COLO668 (cell line): ENCODE data around the gene RNF133.
"Not testable (repeated sequence)": the region's sequence is repeated elsewhere in the genome, so short reads cannot be mapped to it uniquely, and the experiment has no call there.

ENCODE experiments used
- DNase-seq: peaks from one replicate; lab custom pipeline; 2025; ENCODE audit not compliant: unreplicated experiment; lab: John Stamatoyannopoulos, UW

RNF133 gene

DNA sequence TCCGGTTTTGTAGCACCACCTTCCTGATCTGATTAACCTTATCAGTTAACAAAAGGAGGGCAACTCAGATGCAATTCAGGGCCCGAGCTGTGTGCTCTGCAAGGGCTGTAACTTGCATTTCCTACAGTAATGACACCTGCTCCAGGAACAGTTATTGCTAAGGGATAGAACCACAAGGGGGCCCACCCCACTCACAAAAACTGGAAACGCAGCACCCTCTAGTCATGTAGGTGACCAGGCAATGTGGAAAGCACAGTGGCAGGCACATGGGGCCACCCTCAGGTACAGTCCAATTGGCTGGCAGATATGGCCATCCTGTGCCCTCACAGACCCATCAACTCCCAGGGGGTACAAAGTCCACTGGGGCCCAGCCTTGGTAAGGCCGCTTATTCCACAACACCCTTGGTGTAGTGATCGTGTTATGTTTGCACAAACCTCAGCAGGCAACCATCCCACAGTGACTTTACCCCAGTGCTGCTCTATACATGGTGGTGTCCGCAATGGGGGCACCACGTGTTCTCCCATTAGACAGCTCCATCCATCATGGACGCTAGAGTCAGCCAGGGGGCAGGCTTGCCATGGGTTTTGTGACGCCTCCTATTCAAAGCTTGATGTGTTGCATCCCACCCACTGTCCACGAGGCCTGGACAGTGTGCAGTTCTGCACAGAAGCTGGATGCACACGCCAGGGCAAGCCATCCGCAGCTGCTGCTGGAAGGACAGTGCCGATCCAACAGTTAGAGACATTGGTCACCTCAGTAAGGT lies 9.4 kb downstream of the RNF133 start:
- peak; percentile 26 for DNase-seq

DNA sequence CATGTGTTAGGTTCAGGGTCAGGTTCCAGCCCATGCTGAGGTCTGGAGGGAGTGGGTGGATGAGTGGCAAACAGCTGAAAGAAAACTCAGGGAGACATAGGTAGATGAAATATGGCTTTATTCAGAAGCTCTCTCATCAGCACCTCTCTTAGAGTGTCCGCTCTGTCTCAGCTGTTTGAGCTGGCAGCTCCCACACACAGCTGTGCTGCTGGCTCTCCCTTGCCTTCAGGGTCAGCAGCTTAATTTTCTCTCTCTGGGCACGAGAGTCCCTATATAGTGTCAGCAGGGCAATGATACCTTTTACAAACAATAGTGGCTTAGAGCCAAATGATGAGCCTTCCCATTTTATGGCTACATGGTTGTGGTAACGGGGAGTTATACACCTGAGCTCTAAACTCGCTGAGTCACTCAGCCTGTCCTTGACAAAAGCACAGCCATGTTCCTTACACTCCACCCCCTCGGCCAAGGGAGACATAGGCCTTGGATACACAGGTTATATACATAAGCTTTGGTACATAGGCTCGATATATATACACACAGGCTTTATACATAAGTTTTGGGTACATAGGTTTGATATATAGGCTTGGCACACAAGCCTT lies 10.4 kb downstream of the RNF133 start:
- no peak for DNase-seq

DNA sequence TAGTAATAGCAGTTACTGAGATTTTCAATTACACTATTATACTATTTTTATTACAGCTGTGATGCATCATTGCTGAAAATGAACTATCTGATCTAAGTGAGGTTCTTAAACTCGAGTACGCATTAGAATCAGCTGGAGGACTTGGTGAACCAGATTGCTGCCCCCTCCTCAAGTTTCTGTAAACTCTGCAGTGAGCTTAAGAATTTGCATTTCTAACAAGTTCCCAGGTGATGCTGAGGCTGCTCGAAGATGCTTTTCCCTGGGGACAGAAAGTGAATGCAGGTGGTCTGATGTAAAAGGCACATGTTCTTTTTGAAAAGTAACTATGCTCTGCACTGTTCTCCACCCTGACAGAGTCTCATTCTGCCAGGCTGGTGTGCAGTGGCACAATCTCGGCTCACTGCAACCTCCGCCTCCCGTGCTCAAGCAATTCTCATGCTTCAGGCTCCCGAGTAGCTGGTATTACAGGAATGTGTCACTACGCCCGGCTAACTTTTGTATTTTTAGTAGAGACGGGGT lies 12.5 kb downstream of the RNF133 start:
- DNase-seq = no peak

DNA sequence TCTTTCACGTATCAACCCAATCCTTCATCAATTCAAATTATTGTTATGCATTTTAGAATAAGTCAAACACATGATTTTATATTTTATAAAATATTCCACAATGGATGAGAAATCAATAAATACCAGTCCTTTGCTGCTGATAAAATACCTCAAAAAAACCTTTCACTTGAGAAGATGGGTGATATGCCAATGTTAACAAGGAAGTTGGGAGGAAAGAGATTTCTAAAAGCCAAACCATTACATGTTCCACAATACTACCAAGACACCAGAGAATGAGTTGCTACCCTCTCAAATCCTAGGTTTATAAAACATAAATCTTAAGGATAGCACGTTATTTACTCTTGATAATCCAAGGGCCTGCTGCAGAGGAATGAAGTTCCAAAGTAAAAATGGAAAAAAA lies 14.4 kb downstream of the RNF133 start:
- no peak for DNase-seq

DNA sequence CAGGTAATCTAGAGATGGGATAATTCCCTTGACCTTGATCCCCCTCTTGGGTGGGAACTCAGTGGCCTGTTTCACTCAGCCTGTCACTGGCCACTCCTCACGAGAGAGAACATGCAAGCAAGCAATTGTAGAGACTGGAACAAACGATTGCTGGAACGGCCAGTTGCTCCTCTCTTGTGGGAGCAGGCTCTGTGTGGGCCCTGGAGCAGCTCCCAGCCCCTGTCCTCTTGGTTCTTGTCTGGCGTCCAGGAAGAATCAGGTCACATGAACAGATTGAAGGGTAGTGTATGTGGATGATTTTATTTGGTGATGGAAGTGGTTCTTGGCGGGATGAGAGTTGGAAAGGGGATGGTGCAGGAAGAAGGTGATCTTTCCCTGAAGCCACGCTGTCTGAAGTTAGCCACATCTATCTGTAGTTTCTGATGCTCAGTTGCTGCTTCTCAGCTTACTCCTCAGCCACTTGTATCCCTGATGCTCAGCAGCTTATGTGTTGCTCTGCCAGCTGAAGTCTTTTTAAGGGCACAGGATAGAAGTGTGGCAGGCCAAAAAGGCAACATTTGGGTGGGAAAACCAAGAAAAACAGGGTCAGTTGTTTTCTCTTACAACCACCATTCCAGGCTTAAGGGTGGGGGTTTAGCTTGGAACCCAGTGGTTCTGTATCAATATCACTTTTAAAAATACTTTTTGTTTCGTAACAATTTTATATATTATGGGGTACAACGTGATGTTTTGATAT lies 15.9 kb downstream of the RNF133 start:
- no peak for DNase-seq

DNA sequence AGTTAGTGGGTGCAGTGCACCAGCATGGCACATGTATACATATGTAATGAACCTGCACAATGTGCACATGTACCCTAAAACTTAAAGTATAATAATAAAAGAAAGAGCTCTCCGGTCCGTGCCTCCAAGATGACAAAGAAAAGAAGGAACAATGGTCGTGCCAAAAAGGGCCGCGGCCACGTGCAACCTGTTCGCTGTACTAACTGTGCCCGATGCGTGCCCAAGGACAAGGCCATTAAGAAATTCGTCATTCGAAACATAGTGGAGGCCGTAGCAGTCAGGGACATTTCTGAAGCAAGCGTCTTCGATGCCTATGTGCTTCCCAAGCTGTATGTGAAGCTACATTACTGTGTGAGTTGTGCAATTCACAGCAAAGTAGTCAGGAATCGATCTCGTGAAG lies 17.7 kb downstream of the RNF133 start:
- not testable (repeated sequence) for DNase-seq

DNA sequence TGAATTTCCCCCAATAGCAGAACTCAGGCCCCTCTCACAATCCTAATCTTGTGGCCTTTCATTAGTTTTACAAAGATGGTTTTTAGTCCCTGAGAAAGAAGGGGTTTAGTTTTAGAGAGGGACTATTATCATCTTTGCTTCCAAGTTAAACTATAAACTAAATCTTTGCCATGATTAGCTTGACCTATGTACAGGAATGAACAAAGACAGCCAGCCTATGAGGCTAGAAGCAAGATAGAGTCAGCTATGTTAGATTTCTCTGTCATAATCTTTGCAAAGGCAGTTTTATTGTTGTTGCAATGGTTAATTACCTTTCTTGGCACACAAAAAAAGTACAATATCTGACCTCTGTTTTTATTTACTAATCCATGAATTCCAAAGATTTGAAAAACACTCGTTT lies 19.1 kb downstream of the RNF133 start:
- DNase-seq = no peak

DNA sequence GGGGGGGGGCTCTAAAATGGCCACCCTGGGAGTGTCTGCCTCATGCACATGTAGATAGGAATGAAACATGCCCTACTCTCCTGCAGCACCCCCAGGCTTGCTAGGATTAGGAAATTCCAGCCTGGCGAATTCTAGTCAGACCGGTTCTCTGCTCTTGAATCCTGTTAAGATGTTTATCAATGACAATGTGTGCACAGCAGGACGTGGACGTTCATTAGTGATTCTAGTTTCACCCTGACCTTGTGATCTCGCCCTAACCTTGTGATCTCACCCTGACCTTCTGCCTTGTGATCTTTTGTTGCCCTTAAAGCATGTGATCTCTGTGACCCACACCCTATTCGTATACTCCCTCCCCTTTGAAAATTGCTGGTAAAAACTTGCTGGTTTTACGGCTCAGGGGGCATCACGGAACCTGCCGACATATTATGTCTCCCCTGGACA lies 19.6 kb downstream of the RNF133 start:
- peak; percentile 53 for DNase-seq

DNA sequence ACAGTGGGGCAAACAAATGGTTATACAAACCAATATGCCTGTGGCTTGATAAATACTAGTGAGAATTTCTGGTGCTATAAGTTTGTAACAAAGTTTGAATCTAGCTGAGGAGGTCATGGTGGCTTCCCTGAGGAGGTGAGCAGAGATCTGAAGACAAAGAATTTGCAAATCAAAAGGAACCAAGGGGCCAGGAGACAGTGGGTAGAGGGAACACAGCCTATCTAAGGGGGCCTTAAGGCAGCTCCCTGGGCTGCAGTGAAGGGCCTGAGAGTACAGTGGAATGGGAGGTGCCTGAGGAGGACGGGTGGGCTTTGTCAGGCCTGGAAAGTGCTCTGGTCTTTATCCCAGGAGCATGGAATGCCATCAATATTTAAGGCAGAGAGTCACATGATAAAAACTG lies 21.8 kb downstream of the RNF133 start:
- no peak for DNase-seq

DNA sequence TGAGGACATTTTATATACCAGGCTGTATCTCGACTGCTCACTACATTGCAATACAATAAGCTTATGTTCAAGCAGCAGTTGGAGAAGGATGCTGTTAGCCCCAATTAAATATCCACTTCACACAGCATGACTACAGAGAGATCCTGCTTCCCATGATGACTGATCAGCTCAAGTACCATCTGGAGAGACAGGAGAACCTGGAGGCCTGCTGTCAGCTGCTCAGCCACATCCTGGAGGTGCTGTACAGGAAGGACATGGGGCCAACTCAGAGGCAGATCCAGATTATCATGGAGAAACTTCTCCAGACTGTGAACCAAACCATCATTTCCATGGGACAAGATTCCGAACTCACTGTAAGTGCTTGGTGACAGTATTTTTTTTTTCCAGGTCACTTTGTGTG lies 22.5 kb downstream of the RNF133 start:
- no peak for DNase-seq

DNA sequence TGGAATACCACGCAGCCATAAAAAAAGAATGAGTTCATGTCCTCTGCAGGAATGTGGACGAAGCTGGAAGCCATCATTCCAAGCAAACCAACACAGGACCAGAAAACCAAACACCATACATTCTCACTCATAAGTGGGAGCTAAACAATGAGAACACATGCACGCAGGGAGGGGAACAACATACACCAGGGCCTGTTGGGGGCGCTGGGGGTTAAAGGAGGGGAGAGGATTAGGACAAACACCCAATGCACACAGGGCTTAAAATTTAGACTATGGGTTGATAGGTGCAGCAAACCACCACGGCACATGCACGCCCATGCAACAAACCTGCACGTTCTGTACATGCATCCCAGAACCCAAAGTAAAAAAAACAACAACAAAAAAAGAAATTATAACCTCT lies 23.3 kb downstream of the RNF133 start:
- no peak for DNase-seq

DNA sequence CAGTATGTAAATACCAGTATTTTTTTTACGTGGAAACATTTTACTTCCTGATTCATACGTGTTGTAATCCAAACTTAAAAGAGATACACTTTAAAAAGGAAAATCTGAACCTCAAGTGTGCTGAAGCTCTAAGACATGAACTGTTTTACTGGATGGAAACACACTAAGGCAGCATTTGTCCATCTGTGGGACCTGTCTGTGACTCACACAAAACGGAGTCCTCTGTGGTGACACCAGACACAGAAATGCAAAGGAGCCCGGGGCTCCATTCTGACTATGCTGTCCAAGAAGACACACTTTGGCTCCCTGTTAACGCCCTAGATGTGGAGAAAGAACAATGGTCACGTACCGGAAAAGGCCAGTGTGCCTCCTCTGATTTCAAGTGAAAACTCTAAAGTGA lies 23.9 kb downstream of the RNF133 start:
- no peak for DNase-seq

DNA sequence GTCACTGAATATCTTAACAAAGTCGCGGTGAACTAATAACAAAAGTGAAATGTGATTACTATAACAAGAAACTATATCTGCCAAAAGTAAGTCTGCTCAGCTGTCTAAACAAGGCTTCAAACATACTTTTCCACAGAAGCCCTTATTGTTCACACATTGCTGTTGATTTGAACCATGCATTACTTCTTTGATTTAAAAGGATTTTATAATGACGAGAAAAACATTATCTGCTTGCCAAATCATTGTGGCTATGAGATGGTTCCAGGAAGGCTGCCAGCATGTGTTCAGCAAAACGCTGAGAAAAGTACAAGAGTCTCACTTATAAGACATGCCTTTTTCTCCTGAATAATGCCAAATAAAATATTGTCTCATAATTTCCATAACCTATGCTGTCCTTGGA lies 24.4 kb downstream of the RNF133 start:
- no peak for DNase-seq

DNA sequence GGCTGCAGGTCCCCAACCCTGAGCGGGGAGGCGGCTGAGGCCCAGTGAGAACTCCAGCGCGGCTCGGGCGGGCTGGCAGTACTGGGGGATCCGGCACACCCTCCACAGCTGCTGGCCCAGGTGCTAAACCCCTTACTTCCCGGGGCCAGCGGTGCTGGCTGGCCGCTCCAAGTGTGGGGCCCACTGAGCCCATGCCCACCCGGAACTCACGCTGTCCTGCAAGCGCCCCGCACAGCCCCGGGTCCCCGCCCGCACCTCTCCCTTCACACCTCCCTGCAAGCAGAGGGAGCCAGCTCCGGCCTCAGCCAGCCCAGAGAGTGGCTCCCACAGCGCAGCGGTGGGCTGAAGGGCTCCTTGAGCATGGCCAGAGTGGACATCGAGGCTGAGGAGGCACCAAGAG lies 25.0 kb downstream of the RNF133 start:
- DNase-seq = no peak

DNA sequence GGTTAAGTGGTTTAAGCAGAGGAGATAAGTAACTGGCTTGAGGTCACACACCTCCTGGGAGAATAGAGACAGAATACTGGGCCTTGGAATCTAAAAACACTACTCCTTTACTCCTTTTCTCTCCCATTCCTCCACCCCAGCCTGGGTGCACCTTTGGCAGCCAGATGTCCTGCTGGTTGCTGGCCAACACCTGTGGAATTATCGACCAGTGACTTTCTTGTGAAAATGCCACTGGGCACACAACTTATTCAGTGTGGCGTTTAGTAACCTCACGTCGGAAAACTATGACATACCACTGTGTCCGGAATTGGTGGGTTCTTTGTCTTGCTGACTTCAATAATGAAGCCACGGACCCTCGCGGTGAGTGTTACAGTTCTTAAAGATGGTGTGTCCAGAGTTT lies 26.4 kb downstream of the RNF133 start:
- no peak for DNase-seq

DNA sequence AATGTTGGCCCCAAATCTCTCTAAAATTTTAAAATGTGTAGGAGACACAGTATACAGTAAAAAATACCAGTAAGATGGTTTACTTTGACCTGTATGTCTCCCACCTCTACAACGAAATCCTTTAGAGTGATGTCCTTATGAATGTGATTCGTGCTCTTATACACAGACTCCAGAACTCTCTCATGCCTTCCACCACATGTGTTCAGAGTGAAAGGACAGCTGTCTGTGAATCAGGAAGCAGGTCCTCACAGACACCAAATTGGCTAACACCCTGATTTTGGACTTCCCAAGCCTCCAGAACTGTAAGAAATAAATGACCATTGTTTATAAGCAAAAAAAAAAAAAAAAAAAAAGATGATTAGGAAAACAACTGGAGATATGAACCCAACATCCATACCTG lies 35.2 kb downstream of the RNF133 start:
- no peak for DNase-seq

DNA sequence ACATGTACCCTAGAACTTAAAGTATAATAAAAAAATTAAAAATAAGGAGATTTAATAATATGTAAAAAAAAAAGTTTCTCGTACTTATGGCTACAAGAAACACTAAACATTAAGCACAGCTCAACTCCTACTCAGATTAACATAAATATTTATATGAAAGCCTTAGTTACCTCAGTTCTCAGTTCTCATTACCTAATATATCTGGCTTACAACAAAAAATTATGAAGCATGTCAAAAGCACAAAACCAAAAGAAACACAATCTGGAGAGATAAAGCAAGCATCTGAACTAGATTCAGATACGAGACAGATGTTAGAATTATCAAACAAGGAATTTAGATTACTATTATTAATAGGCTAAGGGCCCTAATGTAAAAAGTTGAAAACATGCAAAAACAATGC lies 40.1 kb downstream of the RNF133 start:
- no peak for DNase-seq

DNA sequence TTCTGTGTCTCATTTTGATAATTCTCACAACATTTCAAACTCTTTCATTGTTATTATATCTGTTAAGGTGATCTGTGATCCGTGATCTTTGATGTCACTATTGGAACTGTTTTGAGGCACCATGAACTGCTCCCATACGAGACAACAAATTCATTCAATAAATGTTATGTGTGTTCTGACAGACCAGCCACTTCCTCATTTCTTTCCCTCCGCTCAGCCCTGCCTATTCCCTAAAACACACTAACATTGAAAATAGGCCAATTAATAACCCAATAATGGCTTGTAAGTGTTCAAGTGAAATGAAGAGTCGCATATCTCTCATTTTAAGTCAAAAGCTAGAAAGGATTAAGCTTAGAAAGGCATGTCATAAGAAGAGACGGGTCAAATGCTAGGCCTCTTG lies 45.2 kb downstream of the RNF133 start:
- DNase-seq = no peak

DNA sequence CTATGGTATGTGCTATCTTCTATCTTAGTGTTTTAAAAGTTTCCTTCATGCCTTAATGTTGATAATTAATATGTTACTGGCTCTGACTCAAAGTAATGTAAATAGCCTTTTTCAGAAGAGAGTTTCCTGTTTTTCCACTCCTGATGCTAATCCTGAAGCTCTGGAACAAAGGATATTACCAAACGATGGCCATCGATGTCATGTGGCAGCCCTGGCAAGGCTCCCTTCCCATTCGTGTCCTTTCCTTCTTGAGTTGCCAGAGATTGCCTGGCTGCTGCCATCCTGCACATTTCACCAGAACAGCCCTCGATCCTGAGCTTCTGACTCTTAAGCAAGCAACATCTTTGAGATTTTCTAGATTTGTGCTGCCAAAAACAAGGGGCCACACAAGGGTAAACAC lies 46.0 kb downstream of the RNF133 start:
- no peak for DNase-seq

DNA sequence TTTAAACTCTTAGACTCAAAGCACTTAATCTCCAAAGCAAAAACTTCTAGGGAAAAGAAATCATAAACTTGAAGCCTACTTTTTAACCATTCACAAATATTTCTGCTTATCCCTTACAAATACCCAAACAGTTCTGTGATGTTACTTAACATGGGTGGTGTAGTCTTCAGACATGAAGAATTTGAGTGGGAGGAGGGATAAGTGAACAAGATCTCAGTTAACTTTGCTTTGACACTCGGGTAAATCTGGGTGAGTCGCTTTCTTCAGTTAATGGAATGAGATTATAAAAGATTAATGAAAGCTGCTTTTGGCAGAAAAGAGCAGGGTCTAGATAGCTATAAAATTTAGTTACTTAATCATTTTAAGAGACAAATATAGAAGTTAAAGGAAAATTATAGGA lies 47.5 kb downstream of the RNF133 start:
- no peak for DNase-seq
